IMR-90 (cell line): ENCODE measurements around the gene SEC24B. TPM values are rescaled to one million over a fixed set of nuclear protein-coding genes. Genes with fewer than 3 reads are reported as not detected.
A peak's percentile ranks its signal among the peaks of the same experiment; 100 is the strongest.

Experiments used
- ATAC-seq: fragments of 200-7000 bp; cut with Tn5 transposase; 2 replicates; pipeline ENCODE4 v1.9.1; 2020; ENCODE audit warnings: low read depth, mild to moderate bottlenecking, moderate library complexity
- BruUV-seq: library from RNA; stranded (reverse); fragments of 400-500 nt; replicated peaks from 2 replicates; lab custom pipeline; 2021; lab: Mats Ljungman, UMichigan
- CTCF ChIA-PET: fragments of 300-600 bp; formaldehyde crosslinking; extraction: SDS; loops from one replicate; lab custom pipeline; 2021; ENCODE audit warnings: antibody characterized with exemption; lab: Yijun Ruan, JAX
- POLR2A ChIA-PET: fragments of 300-600 bp; sonication (Branson Sonifier 250); formaldehyde crosslinking; loops from one replicate; lab custom pipeline; 2022; ENCODE audit warnings: antibody characterized with exemption; ENCODE audit not compliant: unreplicated experiment; lab: Charles Lee
- DNase-seq: peaks from one replicate; pipeline ENCODE4 v3.0.0; 2013
- H2AFZ ChIP-seq: replicated peaks from 2 replicates; pipeline ENCODE3; 2013; ENCODE audit warnings: low read length, mild to moderate bottlenecking; ENCODE audit not compliant: poor library complexity
- H2AK5ac ChIP-seq: 2 replicates; pipeline ENCODE4 v1.6.1; 2013; ENCODE audit warnings: low read depth, low read length, inconsistent platforms
- H2AK9ac ChIP-seq: replicated peaks from 2 replicates; pipeline ENCODE3; 2013; ENCODE audit warnings: mild to moderate bottlenecking, low read depth, low read length, moderate library complexity; ENCODE audit not compliant: poor library complexity
- H2BK120ac ChIP-seq: 2 replicates; pipeline ENCODE4 v1.6.1; 2013; ENCODE audit warnings: low read depth, low read length, inconsistent platforms
- H2BK15ac ChIP-seq: 3 replicates; pipeline ENCODE4 v1.6.1; 2013; ENCODE audit warnings: low read depth, low read length, inconsistent platforms
- H2BK20ac ChIP-seq: 2 replicates; pipeline ENCODE4 v1.6.1; 2013; ENCODE audit warnings: low read depth, mild to moderate bottlenecking, inconsistent platforms, low read length, moderate library complexity
- H2BK5ac ChIP-seq: 2 replicates; pipeline ENCODE4 v1.6.1; 2013; ENCODE audit warnings: mild to moderate bottlenecking, low read depth, low read length, inconsistent platforms; ENCODE audit not compliant: poor library complexity, severe bottlenecking
- H3K14ac ChIP-seq: replicated peaks from 2 replicates; pipeline ENCODE4 v1.6.1; 2013; ENCODE audit warnings: low read depth, low read length, inconsistent platforms
- H3K18ac ChIP-seq: 2 replicates; pipeline ENCODE4 v1.6.1; 2013; ENCODE audit warnings: low read depth, low read length, control low read depth
- H3K23ac ChIP-seq: 2 replicates; pipeline ENCODE4 v1.6.1; 2013; ENCODE audit warnings: low read depth, low read length, inconsistent platforms
- H3K27ac ChIP-seq: 2 replicates; pipeline ENCODE4 v1.5.1; 2013; ENCODE audit warnings: mild to moderate bottlenecking, control low read depth, low read length; ENCODE audit not compliant: insufficient read depth
- H3K27me3 ChIP-seq: 2 replicates; pipeline ENCODE4 v1.6.1; 2013; ENCODE audit warnings: low read length; ENCODE audit not compliant: control insufficient read depth, insufficient read depth
- H3K36me3 ChIP-seq: 2 replicates; pipeline ENCODE4 v1.6.1; 2013; ENCODE audit warnings: low read length, mixed read lengths; ENCODE audit not compliant: control insufficient read depth, insufficient read depth
- H3K4ac ChIP-seq: 2 replicates; pipeline ENCODE4 v1.6.1; 2013; ENCODE audit warnings: low read depth, low read length, inconsistent platforms
- H3K4me1 ChIP-seq: 2 replicates; pipeline ENCODE4 v1.6.1; 2013; ENCODE audit warnings: low read length, mixed read lengths; ENCODE audit not compliant: control insufficient read depth, insufficient read depth
- H3K4me2 ChIP-seq: 2 replicates; pipeline ENCODE4 v1.6.1; 2013; ENCODE audit warnings: low read depth, mild to moderate bottlenecking, control low read depth, low read length, moderate library complexity
- H3K4me3 ChIP-seq: 2 replicates; pipeline ENCODE4 v1.5.1; 2013; ENCODE audit warnings: low read depth, mild to moderate bottlenecking, control low read depth, low read length, moderate library complexity; ENCODE audit not compliant: insufficient read depth
- H3K56ac ChIP-seq: 2 replicates; pipeline ENCODE4 v1.6.1; 2013; ENCODE audit warnings: low read length, inconsistent platforms; ENCODE audit not compliant: insufficient read depth; ENCODE audit errors: extremely low read depth
- H3K79me1 ChIP-seq, 2 experiments: 2 replicates each; pipeline ENCODE4 v1.6.1; 2013; ENCODE audit warnings: low read length in 2 of 2, inconsistent platforms in 1 of 2, low read depth in 1 of 2
- H3K9ac ChIP-seq: 2 replicates; pipeline ENCODE4 v1.6.1; 2013; ENCODE audit warnings: low read depth, low read length, control low read depth
- H3K9me1 ChIP-seq: 2 replicates; pipeline ENCODE4 v1.6.1; 2013; ENCODE audit warnings: low read length, inconsistent platforms; ENCODE audit not compliant: insufficient read depth
- H3K9me3 ChIP-seq: 2 replicates; pipeline ENCODE4 v1.6.1; 2013; ENCODE audit warnings: low read length; ENCODE audit not compliant: control insufficient read depth, insufficient read depth
- H4K20me1 ChIP-seq: 2 replicates; pipeline ENCODE4 v1.6.1; 2013; ENCODE audit warnings: low read length, inconsistent platforms; ENCODE audit not compliant: insufficient read depth
- H4K5ac ChIP-seq: 2 replicates; pipeline ENCODE4 v1.6.1; 2013; ENCODE audit warnings: mild to moderate bottlenecking, low read depth, low read length, control low read depth
- H4K8ac ChIP-seq, 2 experiments: 2 replicates each; pipeline ENCODE4 v1.6.1; 2013; ENCODE audit warnings: low read depth in 2 of 2, low read length in 2 of 2, control low read depth in 1 of 2, inconsistent platforms in 1 of 2
- H4K91ac ChIP-seq: 2 replicates; pipeline ENCODE4 v1.6.1; 2013; ENCODE audit warnings: low read depth, low read length, inconsistent platforms; ENCODE audit not compliant: insufficient read depth
- BHLHE40 ChIP-seq: fragments of 150-350 bp; IDR thresholded peaks from 2 replicates; pipeline ENCODE4 v1.6.1; 2016; ENCODE audit warnings: mild to moderate bottlenecking, low read depth, low read length
- CHD1 ChIP-seq: IDR thresholded peaks from 2 replicates; pipeline ENCODE4 v1.6.1; 2012; ENCODE audit warnings: low read depth, low read length, improper control_type of control experiment
- RAD21 ChIP-seq: IDR thresholded peaks from 2 replicates; pipeline ENCODE4 v1.6.1; 2012; ENCODE audit warnings: low read length, improper control_type of control experiment
- RCOR1 ChIP-seq: IDR thresholded peaks from 2 replicates; pipeline ENCODE4 v1.6.1; 2012; ENCODE audit warnings: mild to moderate bottlenecking, low read length, improper control_type of control experiment; ENCODE audit not compliant: insufficient replicate concordance
- WGBS, 2 experiments: methylation state at CpG; one replicate each; pipeline versions ENCODE4 v1.1.5 to v1.1.7; 2013; ENCODE audit warnings: missing lambda C conversion rate in 2 of 2; ENCODE audit not compliant: insufficient read length in 1 of 2; ENCODE audit errors: extremely low coverage in 2 of 2; 5-methylcytosine and 5-hydroxymethylcytosine counted together
- dilution Hi-C: fragments of 300-500 bp; cut with HindIII; formaldehyde crosslinking; loops from one replicate; pipeline ENCODE4 v1.14.3; 2018; ENCODE audit warnings: low sequenced_read_pairs; ENCODE audit not compliant: unreplicated experiment
- in situ Hi-C: fragments of 300-500 bp; cut with MboI; formaldehyde crosslinking; loops from 3 replicates; pipeline ENCODE4 v1.14.3; 2019; ENCODE audit warnings: low sequenced_read_pairs, inconsistent platforms, mixed read lengths
- intact Hi-C: fragments of 100-400 bp; cut with micrococcal nuclease; formaldehyde crosslinking; loops from 2 replicates; pipeline ENCODE4 v1.10.0; 2022
- polyA plus RNA-seq, 3 experiments: library from polyadenylated mRNA; depleted of rRNA; stranded (reverse); fragments of >200 nt; gene quantifications; 2 replicates each; pipeline ENCODE4 v1.2.3, GENCODE V29; 2012; ENCODE audit warnings: low replicate concordance in 1 of 3
- total RNA-seq: library from RNA; depleted of rRNA; stranded (reverse); fragments of >200 nt; gene quantifications from 2 replicates; pipeline ENCODE4 v1.2.3, GENCODE V29; 2012
- TF ChIP-seq, protein P1 (sequence below): fragments of 150-350 bp; IDR thresholded peaks from 2 replicates; pipeline ENCODE4 v1.6.1; 2016; ENCODE audit warnings: low read depth, mild to moderate bottlenecking, low read length, moderate library complexity, borderline replicate concordance

The SEC24B gene
- total and polyA plus RNA-seq, 2 of the 4 experiments (the other 2 are of a cell fraction) = 19.0 to 27.4 TPM

- ATAC-seq (peak; percentile 50), DNase-seq (no peak)
- Histone ChIP-seq H4K8ac (no peak overlapping the region), H2BK120ac (no peak overlapping the region), H3K9me1 (no peaks in the 10 kb centered on the region; the same call in 1 of the 2 replicates), H3K4me3 (no peak overlapping the region), H2AFZ (no peak overlapping the region), H3K18ac (no peak overlapping the region), H3K4me1 (no peaks in the 10 kb centered on the region), H3K9ac (no peak overlapping the region), H2AK5ac (no peak overlapping the region), H4K5ac (no peak overlapping the region), H4K20me1 (no peaks in the 10 kb centered on the region), H2BK5ac (no peak overlapping the region), H3K4me2 (no peak overlapping the region), H3K9me3 (no peaks in the 10 kb centered on the region), H3K36me3 (no peaks in the 10 kb centered on the region), H4K91ac (no peak overlapping the region), H3K27ac (no peak overlapping the region), H3K79me1 (no peaks in the 10 kb centered on the region), H3K56ac (no peak overlapping the region), H2BK20ac (no peak overlapping the region), H3K27me3 (no peaks in the 10 kb centered on the region), H3K23ac (no peak overlapping the region), H2AK9ac (no peak overlapping the region), H2BK15ac (no peak overlapping the region), H3K4ac (no peak overlapping the region), H3K14ac (no peak overlapping the region)
- TF ChIP-seq CHD1 (no peak), BHLHE40 (no peak), RCOR1 (no peak), RAD21 (no peak)
- TF ChIP-seq, protein P1, sequence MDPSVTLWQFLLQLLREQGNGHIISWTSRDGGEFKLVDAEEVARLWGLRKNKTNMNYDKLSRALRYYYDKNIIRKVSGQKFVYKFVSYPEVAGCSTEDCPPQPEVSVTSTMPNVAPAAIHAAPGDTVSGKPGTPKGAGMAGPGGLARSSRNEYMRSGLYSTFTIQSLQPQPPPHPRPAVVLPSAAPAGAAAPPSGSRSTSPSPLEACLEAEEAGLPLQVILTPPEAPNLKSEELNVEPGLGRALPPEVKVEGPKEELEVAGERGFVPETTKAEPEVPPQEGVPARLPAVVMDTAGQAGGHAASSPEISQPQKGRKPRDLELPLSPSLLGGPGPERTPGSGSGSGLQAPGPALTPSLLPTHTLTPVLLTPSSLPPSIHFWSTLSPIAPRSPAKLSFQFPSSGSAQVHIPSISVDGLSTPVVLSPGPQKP = no peak
- ChIA-PET POLR2A (no interaction called here), CTCF (no interaction called here)
- no TSS peak for BruUV-seq
- intact Hi-C loops (no loop called here), dilution Hi-C loops (no loop called here), in situ Hi-C loops (loop anchor here (5.0 to 25.0 kb wide), 3 partner anchors 576 to 1104 kb away; no protein-coding TSS in a partner anchor)
- 88% methylated on average over 1 of the region's 3 CpGs; no CpG with 5 or more reads in 1 of the 2 experiments for WGBS, 2 experiments
Observed at GRCh38 chr4:109408711-109409110, 24.9 kb upstream of the SEC24B start.
